NCI-H2107 treated with DMSO at 0.1 percent for 48 hours (cell line): ENCODE results near the gene PEAK3.

Experiments used
- DNase-seq: peaks from one replicate; lab custom pipeline; 2025; ENCODE audit not compliant: unreplicated experiment; lab: John Stamatoyannopoulos, UW

The PEAK3 gene

DNA sequence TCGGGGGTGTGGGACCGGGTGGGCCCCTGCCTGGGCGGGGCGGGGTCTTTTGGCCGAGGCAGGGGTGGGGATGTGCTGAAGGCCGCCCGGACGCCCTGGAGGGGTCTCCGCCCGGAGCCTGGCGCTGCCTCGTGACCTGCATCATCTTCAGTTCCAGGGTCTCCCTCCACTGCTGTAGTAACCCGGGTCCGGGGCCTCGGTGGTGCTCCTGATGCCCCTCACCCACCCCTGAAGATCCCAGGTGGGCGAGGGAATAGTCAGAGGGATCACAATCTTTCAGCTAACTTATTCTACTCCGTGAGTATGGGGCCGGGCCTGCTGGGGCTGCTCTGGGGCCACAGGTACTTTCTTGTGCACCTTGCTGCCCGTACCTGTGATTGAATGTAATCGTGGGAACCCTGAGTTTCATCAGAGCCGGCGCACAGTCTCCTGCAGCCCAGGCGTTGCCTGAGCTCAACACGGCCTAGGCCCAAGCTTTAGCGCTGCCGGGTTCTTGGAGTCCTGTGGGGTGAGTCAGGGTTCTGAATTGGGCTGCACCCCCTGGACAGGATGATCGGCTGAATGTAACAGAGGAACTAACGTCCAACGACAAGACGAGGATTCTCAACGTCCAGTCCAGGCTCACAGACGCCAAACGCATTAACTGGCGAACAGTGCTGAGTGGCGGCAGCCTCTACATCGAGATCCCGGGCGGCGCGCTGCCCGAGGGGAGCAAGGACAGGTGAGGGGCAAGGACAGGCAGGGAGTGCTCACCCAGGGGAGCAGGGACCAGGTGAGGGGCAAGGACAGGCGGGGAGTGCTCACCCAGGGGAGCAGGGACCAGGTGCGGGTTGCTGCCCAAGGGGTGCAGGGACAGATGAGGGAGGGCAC is 10.5 kb downstream of the PEAK3 start:
- DNase-seq: no peak

DNA sequence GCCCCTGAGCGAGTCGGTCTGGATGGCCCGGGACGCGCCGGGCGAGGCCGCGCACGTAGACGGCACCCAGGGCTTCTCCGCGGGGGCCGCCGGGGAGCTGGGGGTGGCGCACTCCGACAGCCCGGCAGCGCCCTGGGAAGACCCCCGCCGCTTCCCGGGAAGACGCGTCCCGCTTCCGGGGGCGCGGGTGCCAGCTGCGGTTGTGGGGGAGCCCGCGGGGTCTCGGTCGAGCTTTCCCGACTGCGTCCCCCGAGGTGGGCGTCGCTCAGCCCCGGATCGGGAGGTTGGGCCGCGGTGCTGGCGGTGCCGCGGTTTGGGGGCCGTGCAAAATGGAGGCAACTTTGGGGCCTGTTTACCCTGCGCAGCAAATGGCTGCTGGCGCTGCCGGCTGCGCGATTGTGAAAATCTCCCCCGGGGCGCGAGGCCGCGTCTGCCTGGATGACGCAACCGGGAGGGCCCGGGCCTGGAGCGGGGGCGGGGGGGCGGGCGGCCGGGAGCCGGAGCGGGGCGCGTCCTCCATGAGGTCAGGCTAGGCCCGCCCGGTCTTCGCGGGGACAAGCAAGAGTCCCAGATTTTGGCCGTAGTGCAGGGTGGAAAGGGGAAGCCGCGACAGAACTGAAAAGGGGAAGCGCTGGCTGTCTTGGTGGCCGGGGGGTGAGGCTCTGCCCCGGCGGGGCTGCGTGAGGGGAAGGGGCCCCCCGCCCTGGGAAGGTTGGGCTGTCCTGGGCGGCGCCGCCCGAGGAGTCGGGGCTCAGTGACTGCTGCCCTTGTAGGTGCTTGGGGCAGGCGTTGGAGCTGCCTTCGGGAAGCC is 11.3 kb downstream of the PEAK3 start:
- DNase-seq: no peak

DNA sequence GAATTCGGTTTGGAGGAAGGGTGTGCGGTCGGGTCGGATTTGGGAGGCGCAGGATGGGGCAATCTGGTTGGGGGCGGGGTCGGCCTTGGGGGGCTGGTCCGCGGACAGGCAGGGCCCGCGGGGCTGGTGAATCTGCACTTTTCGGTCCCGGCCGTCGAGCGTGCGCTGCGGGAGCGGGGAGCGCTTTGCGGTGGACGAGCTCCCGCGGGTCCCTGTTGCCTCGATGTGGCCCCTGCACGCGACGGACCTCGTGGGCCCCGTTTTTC is 11.9 kb downstream of the PEAK3 start:
- no peak for DNase-seq

DNA sequence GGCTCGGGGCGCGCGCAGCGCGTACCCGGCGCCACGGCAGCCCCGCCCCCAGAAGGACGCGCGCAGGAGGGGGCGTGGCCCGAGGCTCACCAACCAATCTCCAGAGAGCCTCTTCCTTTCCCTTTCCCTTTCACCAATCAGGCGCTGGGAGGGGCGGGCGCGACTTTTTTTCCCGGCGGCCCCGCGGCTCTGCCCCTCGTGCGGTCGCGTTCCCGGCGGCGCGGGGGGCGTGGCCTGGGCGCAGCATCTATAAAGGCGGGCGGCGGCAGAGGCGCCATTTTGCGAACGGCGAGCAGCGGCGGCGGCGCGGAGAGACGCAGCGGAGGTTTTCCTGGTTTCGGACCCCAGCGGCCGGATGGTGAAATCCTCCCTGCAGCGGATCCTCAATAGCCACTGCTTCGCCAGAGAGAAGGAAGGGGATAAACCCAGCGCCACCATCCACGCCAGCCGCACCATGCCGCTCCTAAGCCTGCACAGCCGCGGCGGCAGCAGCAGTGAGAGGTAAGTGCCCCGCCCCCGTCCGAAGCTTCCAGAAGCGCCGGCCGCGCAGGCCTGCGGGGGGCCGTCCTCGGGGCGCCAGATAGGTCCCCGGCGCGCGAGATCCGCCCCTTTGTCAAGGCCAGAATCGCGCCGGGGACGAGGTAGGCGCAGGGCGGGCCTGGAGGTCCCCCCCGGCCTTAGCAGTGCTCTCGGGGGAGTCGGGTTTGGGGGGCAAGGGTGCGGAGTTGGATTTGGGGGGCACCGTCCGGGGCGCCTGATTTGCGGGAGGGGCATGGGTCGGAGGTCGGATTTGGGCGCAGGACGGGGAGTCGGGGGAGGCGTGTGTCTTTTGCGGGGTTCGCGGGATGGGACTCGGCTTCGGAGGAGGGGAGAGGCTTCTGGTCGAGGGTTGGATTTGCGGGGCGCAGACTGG is 12.5 kb downstream of the PEAK3 start:
- peak; percentile 92 for DNase-seq

DNA sequence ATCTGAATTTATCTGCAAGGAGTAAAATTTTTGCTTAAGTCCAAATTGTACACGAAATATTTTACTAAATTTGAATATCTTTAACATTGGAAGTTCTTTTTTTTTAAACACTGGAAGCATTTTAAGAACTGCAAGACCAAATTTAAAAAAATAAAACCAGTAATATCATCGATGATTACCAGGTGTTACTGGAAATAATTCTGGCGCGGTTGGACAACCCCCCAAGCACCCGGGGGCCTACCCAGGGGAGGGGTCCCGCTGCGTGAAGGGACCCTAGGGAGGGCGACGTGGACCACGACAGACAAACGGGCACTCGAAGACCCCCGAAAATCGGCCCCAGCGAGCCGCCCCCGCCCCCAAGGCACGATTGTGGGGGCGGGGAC is 13.1 kb downstream of the PEAK3 start:
- no peak for DNase-seq

DNA sequence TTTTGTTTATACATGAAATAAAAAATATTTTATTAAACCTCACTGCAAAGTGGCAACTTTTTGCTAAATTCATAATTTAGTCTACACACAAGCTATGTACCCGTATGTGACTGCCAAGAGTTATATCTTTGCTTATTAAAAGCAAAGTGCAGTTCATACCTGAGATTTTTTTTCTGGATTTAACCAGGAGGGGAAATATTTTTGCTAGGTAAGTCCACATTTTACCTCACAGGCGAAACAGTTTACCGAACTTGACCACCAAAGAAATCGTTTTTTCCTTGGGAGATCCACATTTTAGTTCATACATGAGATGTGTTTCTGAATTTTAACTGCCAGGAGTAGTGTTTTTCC is 13.5 kb downstream of the PEAK3 start:
- DNase-seq: no peak

DNA sequence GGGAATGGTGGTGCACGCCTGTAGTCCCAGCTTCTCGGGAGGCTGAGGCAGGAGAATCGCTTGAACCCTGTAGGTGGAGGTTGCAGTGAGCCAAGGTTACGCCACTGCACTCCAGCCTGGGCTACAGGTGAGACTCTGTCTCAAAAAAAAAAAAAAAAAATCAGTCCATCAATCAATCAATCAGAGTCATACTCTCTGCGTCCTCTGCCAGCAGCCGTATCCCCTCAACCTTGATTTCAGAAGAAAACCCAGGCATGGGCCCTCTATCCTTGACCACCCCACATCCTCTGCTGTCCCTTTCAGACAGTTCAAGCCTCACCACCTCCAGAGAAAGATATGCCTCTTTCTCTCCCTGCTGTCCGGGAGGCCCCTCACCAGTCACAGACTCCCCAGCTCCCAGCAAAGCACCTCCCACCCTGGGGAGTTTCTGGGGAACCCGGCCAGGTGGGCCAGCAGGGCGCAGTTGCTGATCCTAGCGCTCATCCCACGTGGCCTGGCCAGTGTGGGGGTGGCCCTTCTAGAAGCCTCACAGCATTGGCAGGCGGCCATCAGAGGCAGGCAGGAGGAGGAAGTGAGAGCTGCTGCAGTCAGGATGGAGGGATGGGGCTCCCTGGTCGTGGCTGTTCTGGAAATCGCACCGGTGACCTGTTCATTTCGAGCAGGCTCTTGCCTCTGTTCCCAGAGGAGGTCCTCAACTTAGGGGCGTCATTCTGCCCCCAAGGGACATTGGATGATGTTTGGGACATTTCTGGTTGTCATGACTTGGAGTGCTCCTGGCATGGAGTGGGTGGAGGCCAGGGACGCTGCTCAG is 15.6 kb downstream of the PEAK3 start:
- peak; percentile 46 for DNase-seq

DNA sequence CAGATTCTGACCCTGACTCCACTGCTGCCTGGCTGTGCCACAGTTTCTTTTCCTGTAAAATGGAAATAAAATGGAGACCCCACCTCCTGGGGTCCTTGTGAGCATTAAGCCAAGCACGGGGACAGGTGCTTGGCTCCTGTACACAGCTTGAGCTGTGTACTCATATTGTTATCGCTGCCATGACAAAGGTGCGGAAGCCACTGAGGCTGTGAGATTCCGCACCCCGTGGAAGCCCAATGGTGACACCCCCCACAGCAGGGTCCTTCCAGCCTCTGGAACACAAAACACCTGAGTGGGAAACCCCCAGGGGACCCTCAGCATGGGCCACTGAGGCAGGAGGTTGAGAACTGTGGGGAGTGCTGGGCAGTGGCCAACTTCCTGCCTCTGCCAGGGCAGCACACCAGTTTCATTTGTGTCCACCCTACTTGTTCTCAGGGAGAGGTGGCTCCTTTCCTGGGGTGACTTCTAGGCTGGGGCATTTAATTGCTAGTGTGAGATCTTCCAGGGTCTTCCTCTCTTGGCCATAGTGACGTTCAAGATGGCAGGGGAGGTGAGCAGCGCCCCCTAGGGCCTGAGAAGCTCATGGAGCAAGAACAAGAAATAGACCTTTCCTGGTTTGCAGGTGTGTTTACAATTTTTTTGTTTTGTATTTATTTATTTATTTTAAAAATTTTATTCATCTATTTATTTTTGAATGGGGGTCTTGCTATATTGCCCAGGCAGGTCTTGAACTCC is 20.4 kb downstream of the PEAK3 start:
- no peak for DNase-seq

DNA sequence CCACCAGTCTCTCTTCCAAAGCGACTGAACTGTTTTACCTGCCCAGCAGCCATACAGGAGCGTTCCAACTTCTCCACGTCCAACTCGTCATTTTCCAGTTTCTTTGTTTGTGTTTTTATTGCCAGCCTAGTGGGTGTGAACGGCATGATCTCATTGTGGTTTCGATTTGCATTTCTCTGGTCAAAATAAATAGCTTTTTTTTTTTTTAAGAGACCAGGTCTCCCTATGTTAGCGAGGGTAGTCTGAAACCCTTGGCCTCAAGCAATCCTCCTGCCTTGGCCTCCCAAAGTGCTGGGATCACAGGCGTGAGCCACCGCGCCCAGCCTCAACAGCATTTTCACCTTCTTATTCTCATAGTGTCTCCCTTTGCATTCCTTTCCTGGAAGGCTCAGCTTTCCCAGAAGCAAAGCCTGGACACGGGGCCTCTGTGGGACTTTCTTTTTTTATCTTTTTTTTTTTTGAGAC is 21.6 kb downstream of the PEAK3 start:
- peak; percentile 75 for DNase-seq

DNA sequence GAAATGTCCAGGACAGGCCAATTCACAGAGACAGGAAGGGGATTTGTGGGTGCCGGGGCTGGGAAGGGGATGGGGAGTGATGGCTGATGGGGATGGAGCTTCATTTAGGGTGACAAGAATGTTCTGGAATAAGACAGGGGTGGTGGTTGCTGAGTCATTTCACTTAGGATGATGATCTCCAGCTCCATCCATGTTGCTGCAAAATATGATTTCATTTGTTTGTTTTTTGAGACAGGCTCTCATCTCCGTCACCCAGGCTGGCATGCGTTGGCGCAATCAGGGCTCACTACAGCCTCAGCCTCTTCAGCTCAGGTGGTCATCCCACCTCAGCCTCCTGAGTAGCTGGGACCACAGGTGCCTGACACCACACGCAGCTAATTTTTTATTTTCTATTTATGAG is 22.6 kb downstream of the PEAK3 start:
- DNase-seq: no peak

DNA sequence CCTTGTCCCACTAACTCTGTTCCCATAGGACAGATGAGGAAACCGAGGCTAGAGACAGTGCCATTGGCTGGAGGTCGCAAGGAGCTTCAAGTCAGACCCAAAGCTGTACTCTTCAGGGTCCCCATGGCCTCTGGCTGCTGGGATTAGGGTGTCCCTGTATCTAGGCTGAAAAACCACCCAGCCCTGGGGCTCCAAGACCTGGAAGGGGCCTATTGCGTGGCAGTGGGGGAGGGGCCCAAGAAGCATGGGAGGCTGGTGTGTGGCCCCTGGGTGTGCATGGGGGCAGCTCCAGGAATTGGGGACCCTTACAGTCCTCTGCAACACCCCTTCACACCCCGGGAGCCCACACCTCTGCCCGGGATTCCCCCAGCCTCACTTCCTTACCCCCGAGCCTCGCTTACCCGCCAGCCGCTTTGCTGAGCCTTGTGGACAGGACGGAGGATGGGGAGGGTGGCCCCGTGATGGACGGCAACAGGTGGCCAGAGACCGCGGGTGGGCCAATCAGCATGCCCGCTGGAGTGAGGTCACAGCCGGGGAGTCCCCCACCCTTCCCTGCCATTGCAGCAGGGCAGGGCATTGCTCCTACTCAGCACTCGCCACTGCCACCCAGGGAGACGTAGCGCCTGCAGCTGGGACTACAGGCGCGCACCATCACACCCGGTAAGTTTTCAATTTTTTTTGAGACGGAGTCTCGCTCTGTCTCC is 25.8 kb downstream of the PEAK3 start, which contains the start of gene JSRP1:
JSRP1 (minus strand) TSS at position 436 of the 704 bp plus-strand sequence. CDS start 1,103 bp downstream, outside the sequence.
- DNase-seq: no peak

DNA sequence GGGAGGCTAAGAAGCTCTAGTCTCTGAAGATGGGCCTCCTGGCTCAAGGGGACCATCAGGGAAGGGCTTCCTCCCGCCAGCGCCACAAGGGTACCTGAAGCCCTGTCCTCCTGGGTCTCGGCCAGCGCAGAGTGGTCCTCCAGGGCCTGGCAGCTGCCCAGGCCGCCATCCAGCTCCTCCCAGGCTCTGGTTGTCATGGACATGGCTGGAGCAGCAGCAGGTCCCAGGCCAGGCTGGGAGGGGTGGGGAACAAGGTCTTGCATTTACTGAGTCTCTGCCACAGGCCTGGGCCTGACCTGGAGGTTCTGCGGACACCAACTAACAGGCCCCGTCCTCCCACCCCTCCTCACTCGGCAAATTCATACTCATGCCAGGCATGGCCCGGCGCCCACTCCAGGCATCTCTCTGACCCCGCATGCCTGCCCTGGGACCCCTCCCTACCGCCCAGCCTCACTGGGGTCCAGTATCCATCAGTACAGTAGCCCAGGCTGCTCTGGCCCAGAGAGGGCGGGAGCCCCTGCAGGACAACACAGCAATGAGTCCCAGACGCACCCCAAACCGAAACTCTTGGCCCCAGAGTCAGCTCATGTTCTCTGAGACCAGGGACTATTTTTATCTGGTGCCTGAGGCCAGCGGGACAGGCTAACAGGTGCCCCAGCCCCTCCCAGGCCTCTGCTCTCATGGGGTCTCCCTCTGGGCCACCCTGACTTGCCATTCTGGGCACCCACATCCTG is 26.7 kb downstream of the PEAK3 start:
- no peak for DNase-seq

DNA sequence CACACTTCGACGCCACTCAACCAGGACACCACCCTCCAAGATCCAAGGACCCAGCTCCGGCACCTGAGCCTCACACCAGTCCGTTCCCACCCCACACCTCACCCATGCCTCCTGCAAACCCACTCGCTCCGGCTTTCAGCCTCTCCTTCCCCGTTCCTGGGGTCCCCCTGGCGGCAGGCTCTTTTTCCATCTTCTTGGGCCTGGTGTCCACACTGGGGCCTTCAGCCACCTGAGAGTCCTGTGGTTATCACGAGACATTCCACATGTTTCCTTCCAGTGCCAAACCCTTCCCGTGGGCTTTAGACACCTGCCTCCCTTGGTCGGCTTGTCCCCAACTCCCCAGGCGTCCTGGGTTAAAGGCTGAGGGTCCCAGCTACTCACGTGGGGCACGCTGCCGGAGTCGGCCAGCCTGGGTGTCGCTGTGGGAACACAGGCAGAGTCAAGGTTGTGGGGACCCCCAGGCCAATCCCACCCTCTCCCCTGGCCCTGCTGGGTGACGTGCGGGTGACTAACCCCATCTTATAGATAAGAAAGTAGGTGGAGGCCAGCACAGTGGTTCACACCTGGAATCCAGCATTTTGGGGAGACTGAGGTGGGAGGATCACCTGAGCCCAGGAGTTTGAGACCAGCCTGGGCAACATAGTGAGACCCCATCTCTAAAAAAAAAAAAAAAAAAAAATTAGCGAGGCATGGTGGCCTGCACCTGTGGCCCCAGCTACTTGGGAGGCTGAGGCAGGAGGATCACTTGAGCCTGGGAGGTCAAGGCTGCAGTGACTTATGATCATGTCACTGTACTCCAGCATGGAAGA is 27.7 kb downstream of the PEAK3 start:
- no peak for DNase-seq

DNA sequence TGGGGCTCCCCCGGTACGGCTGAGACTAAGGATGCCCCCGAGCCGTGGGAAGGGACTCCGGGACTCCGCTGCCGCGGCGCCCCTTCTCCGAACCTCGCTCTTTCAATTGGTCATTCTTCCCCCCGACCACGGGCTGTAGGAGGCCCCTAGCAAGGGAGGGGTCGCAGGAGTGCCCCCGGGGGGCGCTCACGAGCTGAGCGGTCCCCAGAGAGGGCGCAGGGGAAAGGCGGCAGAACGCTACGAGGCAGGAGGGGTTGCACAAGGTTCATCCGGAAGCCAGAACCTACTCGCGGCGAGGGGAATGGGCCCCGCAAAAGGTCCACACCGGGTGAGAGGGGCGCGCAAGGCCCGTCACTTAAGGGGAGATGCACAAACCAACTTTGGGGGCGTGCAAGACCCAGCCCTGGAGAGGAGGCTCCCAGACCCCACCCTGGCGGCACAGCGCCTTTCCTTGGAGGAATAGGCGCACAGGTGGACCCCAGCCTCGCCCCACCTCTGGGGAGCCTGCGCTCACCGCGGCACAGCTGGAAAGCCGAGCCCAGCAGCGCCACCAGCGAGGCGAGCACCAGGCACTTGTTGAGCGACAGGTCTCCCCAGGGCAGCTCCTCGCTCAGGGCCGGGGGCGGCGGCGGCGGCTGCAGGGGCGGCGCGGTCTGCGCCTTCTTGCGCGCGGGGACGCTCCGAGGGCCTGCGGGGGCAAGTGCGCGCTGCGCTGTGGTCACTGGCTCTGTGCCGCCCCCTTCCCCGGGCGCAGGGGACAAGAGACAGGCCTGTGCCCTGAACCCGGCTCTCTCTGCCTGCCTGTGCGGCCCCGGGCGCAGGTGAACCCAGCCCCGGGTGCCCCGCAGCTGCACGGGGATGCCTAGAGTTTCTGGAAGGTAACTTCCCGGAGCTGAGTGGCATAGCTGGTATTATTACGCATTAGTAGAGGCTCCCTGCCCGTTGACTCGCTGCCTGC is 28.6 kb downstream of the PEAK3 start:
- DNase-seq: no peak

DNA sequence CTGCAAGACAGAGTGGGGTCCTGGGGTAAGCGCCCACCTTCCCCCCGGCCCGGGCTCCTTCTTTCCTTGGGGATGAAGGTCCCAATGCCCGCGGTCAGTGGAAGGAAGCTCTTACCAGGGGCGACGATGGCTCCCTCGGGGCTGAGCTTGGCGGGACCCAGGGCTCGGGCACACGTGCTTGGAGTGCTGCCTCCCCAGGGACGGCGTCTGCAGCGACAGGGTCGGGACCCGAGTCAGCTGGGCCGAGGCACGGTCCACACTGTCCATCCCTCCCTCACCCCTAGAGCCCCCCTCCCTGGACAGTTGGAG is 29.2 kb downstream of the PEAK3 start:
- DNase-seq: no peak

DNA sequence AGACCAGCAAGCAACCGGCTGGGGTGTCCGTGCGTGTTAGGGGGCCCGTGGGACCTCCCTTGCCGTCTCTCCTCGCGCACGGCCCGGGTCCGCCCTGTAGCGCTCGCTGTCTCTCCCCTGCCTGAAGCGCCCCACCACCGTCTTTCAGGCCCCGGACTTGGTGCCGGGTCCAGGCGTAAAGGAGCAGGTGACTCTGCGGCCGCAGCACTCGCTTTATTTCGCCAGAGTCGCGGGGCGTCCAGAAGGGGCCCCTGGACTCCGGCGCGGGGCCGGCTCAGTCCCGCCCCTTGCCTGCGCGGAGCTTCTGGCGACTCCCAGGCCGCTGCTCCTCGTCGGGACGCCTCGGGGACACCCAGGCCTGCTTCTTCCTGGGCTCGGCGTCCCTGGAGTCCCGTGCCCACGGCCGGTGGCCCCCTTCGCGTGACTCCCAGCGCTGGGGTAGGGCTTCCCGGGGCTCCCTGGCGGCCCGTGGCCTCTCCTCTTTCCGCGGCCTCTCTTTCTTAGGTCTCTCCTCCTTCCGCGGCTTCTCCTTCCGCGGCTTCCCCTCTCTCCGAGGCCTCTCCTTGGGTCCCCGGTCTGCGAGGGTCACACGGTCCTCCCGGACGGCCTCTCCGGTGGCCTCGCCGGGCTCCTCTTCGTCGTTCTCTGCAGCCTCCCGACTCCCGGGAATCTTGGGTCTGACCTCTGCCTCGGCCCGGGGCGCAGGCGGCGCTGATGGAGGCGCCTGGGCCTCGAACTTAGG is 29.7 kb downstream of the PEAK3 start:
- no peak for DNase-seq
